ENCODE data around the gene PHLDB2. TPM values are rescaled to one million over a fixed set of nuclear protein-coding genes. Genes with fewer than 3 reads are reported as not detected.
A peak's percentile ranks its signal among the peaks of the same experiment; 100 is the strongest.

Gene PHLDB2
- total RNA-seq, 1 experiment from 2014 or later = 40.5 TPM

GRCh38 chr3:111971533-111972130, 112.6 kb downstream of the PHLDB2 start:
- no peak overlapping the region for H3K27ac ChIP-seq
- H3K4me3 ChIP-seq = no peak overlapping the region
- no peaks in the 10 kb centered on the region for H3K27me3 ChIP-seq (replicated peaks)
- H3K36me3 ChIP-seq = peaks cover 49% of the 10 kb centered on the region
- DNase-seq (ENCODE audit: low read depth in 1 of 2, low spot score in 2 of 2) = no peak
- no peaks in the 10 kb centered on the region for H3K9me3 ChIP-seq (replicated peaks)
- peaks cover 7% of the 10 kb centered on the region for H3K4me1 ChIP-seq (replicated peaks)

GRCh38 chr3:111972891-111973290, 113.8 kb downstream of the PHLDB2 start:
- Histone ChIP-seq H3K27ac (no peak overlapping the region), H3K9me3 (replicated peaks) (no peaks in the 10 kb centered on the region), H3K4me3 (no peak overlapping the region), H3K4me1 (replicated peaks) (no peaks in the 10 kb centered on the region), H3K36me3 (peaks cover 42% of the 10 kb centered on the region), H3K27me3 (replicated peaks) (no peaks in the 10 kb centered on the region)
- no peak for DNase-seq (ENCODE audit: low read depth in 1 of 2, low spot score in 2 of 2)

- H3K4me1 ChIP-seq (replicated peaks) = no peaks in the 10 kb centered on the region; the same call in 1 of the 2 replicates
- DNase-seq (ENCODE audit: low read depth in 1 of 2, low spot score in 2 of 2) = no peak
- H3K9me3 ChIP-seq (replicated peaks) = no peaks in the 10 kb centered on the region
Measured at GRCh38 chr3:111975131-111975530, 116.1 kb downstream of the PHLDB2 start.

GRCh38 chr3:111976254-111976653, 117.2 kb downstream of the PHLDB2 start:
- H3K27me3 ChIP-seq (replicated peaks) = no peaks in the 10 kb centered on the region
- no peak for DNase-seq (ENCODE audit: low read depth in 1 of 2, low spot score in 2 of 2)
- H3K36me3 ChIP-seq = peaks cover 13% of the 10 kb centered on the region
- no peak overlapping the region for H3K4me3 ChIP-seq
- no peaks in the 10 kb centered on the region; the same call in 1 of the 2 replicates for H3K4me1 ChIP-seq (replicated peaks)
- H3K9me3 ChIP-seq (replicated peaks) = no peaks in the 10 kb centered on the region
- H3K27ac ChIP-seq = no peak overlapping the region

More at GRCh38 chr3:111975131-111975530, 116.1 kb downstream of the PHLDB2 start:
- no peak overlapping the region for H3K27ac ChIP-seq
- H3K4me3 ChIP-seq = no peak overlapping the region
- no peaks in the 10 kb centered on the region for H3K27me3 ChIP-seq (replicated peaks)
- H3K36me3 ChIP-seq = peaks cover 23% of the 10 kb centered on the region

GRCh38 chr3:111978583-111979433, 119.7 kb downstream of the PHLDB2 start, which contains the start of gene ABHD10:
Gene ABHD10, plus strand, starts transcription at chr3:111979026. Its CDS starts 36 bp downstream, at chr3:111979062.
- Histone ChIP-seq H3K4me1 (replicated peaks) (no peaks in the 10 kb centered on the region; the same call in 1 of the 2 replicates), H3K36me3 (peaks cover 18% of the 10 kb centered on the region), H3K27me3 (replicated peaks) (no peaks in the 10 kb centered on the region), H3K9me3 (replicated peaks) (no peaks in the 10 kb centered on the region), H3K27ac (peak within 1 kb of the TSS; percentile 30), H3K4me3 (peak within 1 kb of the TSS; percentile 77)
- DNase-seq (ENCODE audit: low read depth in 1 of 2, low spot score in 2 of 2) = peak; percentile 92 to 96

- DNase-seq (ENCODE audit: low read depth in 1 of 2, low spot score in 2 of 2) = peak in 1 of 2 experiments; percentile 15
- H3K36me3 ChIP-seq = peaks cover 16% of the 10 kb centered on the region
- no peaks in the 10 kb centered on the region for H3K9me3 ChIP-seq (replicated peaks)
- H3K27ac ChIP-seq = peak overlapping the region; percentile 30
- H3K4me3 ChIP-seq = peak overlapping the region; percentile 77
- H3K27me3 ChIP-seq (replicated peaks) = no peaks in the 10 kb centered on the region
- H3K4me1 ChIP-seq (replicated peaks) = no peaks in the 10 kb centered on the region; the same call in 1 of the 2 replicates
Measured at GRCh38 chr3:111979434-111980038, 120.5 kb downstream of the PHLDB2 start.

- Histone ChIP-seq H3K36me3 (peaks cover 18% of the 10 kb centered on the region), H3K27me3 (replicated peaks) (no peaks in the 10 kb centered on the region), H3K4me3 (no peak overlapping the region)
Measured at GRCh38 chr3:111980716-111981456, 121.8 kb downstream of the PHLDB2 start.

GRCh38 chr3:111981457-111981763, 122.3 kb downstream of the PHLDB2 start:
- H3K4me3 ChIP-seq = no peak overlapping the region
- no peaks in the 10 kb centered on the region for H3K9me3 ChIP-seq (replicated peaks)
- no peaks in the 10 kb centered on the region for H3K27me3 ChIP-seq (replicated peaks)
- no peak for DNase-seq (ENCODE audit: low read depth in 1 of 2, low spot score in 2 of 2)
- no peaks in the 10 kb centered on the region; the same call in 1 of the 2 replicates for H3K4me1 ChIP-seq (replicated peaks)
- H3K36me3 ChIP-seq = peaks cover 21% of the 10 kb centered on the region
- H3K27ac ChIP-seq = no peak overlapping the region

More at GRCh38 chr3:111980716-111981456, 121.8 kb downstream of the PHLDB2 start:
- Histone ChIP-seq H3K4me1 (replicated peaks) (no peaks in the 10 kb centered on the region; the same call in 1 of the 2 replicates), H3K27ac (no peak overlapping the region), H3K9me3 (replicated peaks) (no peaks in the 10 kb centered on the region)
- no peak for DNase-seq (ENCODE audit: low read depth in 1 of 2, low spot score in 2 of 2)

GRCh38 chr3:111984636-111985298, 125.7 kb downstream of the PHLDB2 start:
- Histone ChIP-seq H3K27me3 (replicated peaks) (no peaks in the 10 kb centered on the region), H3K36me3 (peaks cover 47% of the 10 kb centered on the region), H3K9me3 (replicated peaks) (no peaks in the 10 kb centered on the region), H3K27ac (no peak overlapping the region), H3K4me1 (replicated peaks) (no peaks in the 10 kb centered on the region; the same call in 1 of the 2 replicates), H3K4me3 (no peak overlapping the region)
- no peak for DNase-seq (ENCODE audit: low read depth in 1 of 2, low spot score in 2 of 2)

GRCh38 chr3:111986800-111987199, 127.7 kb downstream of the PHLDB2 start:
- DNase-seq (ENCODE audit: low read depth in 1 of 2, low spot score in 2 of 2) = no peak
- H3K27ac ChIP-seq = no peak overlapping the region
- no peaks in the 10 kb centered on the region for H3K4me1 ChIP-seq (replicated peaks)
- no peak overlapping the region for H3K4me3 ChIP-seq
- no peaks in the 10 kb centered on the region for H3K27me3 ChIP-seq (replicated peaks)
- no peaks in the 10 kb centered on the region for H3K9me3 ChIP-seq (replicated peaks)
- H3K36me3 ChIP-seq = peaks cover 55% of the 10 kb centered on the region

- Histone ChIP-seq H3K36me3 (peaks cover 46% of the 10 kb centered on the region), H3K27ac (no peak overlapping the region), H3K27me3 (replicated peaks) (no peaks in the 10 kb centered on the region), H3K4me3 (no peak overlapping the region), H3K9me3 (replicated peaks) (no peaks in the 10 kb centered on the region), H3K4me1 (replicated peaks) (no peaks in the 10 kb centered on the region)
- peak in 1 of 2 experiments; percentile 35 for DNase-seq (ENCODE audit: low read depth in 1 of 2, low spot score in 2 of 2)
Measured at GRCh38 chr3:111989061-111989678, 130.1 kb downstream of the PHLDB2 start.

GRCh38 chr3:111993038-111993437, 134.0 kb downstream of the PHLDB2 start:
- peaks cover 23% of the 10 kb centered on the region for H3K36me3 ChIP-seq
- no peak overlapping the region for H3K4me3 ChIP-seq
- no peak overlapping the region for H3K27ac ChIP-seq
- no peaks in the 10 kb centered on the region for H3K27me3 ChIP-seq (replicated peaks)
- no peaks in the 10 kb centered on the region for H3K9me3 ChIP-seq (replicated peaks)
- H3K4me1 ChIP-seq (replicated peaks) = no peaks in the 10 kb centered on the region
- DNase-seq (ENCODE audit: low read depth in 1 of 2, low spot score in 2 of 2) = no peak

Data from SJSA1 (cell line).